Hepatocyte (in vitro differentiated cells): ENCODE results near the gene SH2D7. TPM values are rescaled to one million over a fixed set of nuclear protein-coding genes. Genes with fewer than 3 reads are reported as not detected.
A peak's percentile ranks its signal among the peaks of the same experiment; 100 is the strongest.

Source experiments
- DNase-seq: peaks from one replicate; pipeline ENCODE4 v3.0.0-alpha.2; 2016; ENCODE audit warnings: low spot score
- H2AFZ ChIP-seq: fragments of 200-600 bp; sonication (generic); 2 replicates; pipeline ENCODE4 v1.6.0; 2016; ENCODE audit warnings: antibody characterized with exemption, mild to moderate bottlenecking
- H3K27ac ChIP-seq: fragments of 200-600 bp; sonication (generic); 2 replicates; pipeline ENCODE4 v1.5.1; 2016; ENCODE audit warnings: mild to moderate bottlenecking
- H3K27me3 ChIP-seq: fragments of 200-600 bp; sonication (generic); 2 replicates; pipeline ENCODE4 v1.6.1; 2016
- H3K36me3 ChIP-seq: fragments of 200-600 bp; sonication (generic); replicated peaks from 2 replicates; pipeline ENCODE4 v1.5.1; 2016; ENCODE audit warnings: low read depth; ENCODE audit not compliant: insufficient read depth
- H3K4me1 ChIP-seq: fragments of 200-600 bp; sonication (generic); 2 replicates; pipeline ENCODE4 v1.5.1; 2016; ENCODE audit warnings: mild to moderate bottlenecking, moderate library complexity; ENCODE audit not compliant: insufficient read depth
- H3K4me2 ChIP-seq: fragments of 200-600 bp; sonication (generic); 2 replicates; pipeline ENCODE4 v1.6.0; 2016
- H3K4me3 ChIP-seq: fragments of 200-600 bp; sonication (generic); 2 replicates; pipeline ENCODE4 v1.5.1; 2016; ENCODE audit warnings: mild to moderate bottlenecking
- H3K79me2 ChIP-seq: fragments of 200-600 bp; sonication (generic); 2 replicates; pipeline ENCODE4 v1.6.0; 2017; ENCODE audit warnings: mild to moderate bottlenecking
- H3K9me2 ChIP-seq: fragments of 200-600 bp; sonication (generic); replicated peaks from 2 replicates; pipeline ENCODE4 v1.6.0; 2017; ENCODE audit warnings: mild to moderate bottlenecking; ENCODE audit not compliant: insufficient read depth
- H3K9me3 ChIP-seq: fragments of 200-600 bp; sonication (generic); 2 replicates; pipeline ENCODE4 v1.5.1; 2016; ENCODE audit warnings: low read depth, mild to moderate bottlenecking
- H4K20me1 ChIP-seq: fragments of 200-600 bp; sonication (generic); 2 replicates; pipeline ENCODE4 v1.6.0; 2016; ENCODE audit warnings: mild to moderate bottlenecking; ENCODE audit not compliant: insufficient read depth, poor library complexity, severe bottlenecking
- EZH2 ChIP-seq: fragments of 200-600 bp; sonication (generic); IDR thresholded peaks from 2 replicates; pipeline ENCODE4 v1.6.1; 2016; ENCODE audit warnings: antibody characterized with exemption, mild to moderate bottlenecking, borderline replicate concordance
- EZH2phosphoT487 ChIP-seq: fragments of 200-600 bp; sonication (generic); IDR thresholded peaks from one replicate; pipeline ENCODE4 v1.6.1; 2018; ENCODE audit warnings: antibody characterized with exemption, mild to moderate bottlenecking, low read depth, moderate library complexity; ENCODE audit not compliant: unreplicated experiment, severe bottlenecking
- WGBS: methylation state at CpG from one replicate; pipeline ENCODE4 v1.1.6; 2016; ENCODE audit warnings: low lambda C conversion rate; ENCODE audit errors: missing lambda C conversion rate; 5-methylcytosine and 5-hydroxymethylcytosine counted together
- polyA plus RNA-seq: library from polyadenylated mRNA; unstranded; fragments of >200 nt; fragmentation: Nextera tagmentation; extraction: Ambion mirVana; gene quantifications from 2 replicates; pipeline ENCODE4 v1.2.1, GENCODE V29; 2016
- total RNA-seq: library from RNA; depleted of rRNA; stranded (reverse); fragments of >200 nt; gene quantifications from 2 replicates; pipeline ENCODE4 v1.2.3, GENCODE V29; 2014
- TF ChIP-seq, protein P1 (sequence below): fragments of 200-600 bp; sonication (generic); IDR thresholded peaks from 2 replicates; pipeline ENCODE4 v1.5.1; 2016; ENCODE audit warnings: antibody characterized with exemption, mild to moderate bottlenecking; ENCODE audit not compliant: poor library complexity

The SH2D7 gene
- total and polyA plus RNA-seq, 2 experiments from 2014 or later, result 0.22 TPM; not detected in 1

DNA sequence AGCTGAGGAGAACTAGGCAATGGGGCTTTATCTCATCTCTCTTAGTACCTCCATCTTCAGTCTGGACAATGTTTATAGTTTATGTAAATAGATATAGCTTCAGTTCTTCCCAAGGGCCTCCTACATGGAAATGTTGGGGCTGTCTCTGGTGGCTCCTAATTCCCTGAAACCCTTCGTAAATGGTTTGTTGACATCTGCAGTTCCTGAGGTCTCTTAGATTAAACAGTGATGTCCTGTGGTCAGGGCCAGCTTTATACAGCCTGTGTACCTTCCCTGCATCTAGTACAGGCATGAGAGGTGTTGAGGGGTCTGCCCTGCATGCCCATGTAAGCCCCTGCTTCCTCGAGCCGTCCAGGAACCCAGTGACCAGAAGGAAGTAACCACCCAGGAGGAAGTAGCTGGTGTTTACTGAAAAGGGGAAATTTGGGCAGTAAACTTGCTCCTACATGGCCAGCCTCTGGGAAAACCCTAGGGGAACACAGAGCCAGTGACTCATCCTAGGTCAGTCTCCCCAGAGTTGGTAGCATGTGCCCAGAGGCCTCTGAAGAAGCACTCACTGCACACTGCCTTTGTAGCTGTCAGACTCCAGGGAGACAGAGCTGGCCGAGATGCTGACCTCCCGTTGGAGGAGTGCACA lies 10.1 kb upstream of the SH2D7 start:
- H3K9me3 ChIP-seq, result no peaks in the 10 kb centered on the region
- 50% methylated on average over 5 of the region's 5 CpGs for WGBS
- no peak overlapping the region for H3K4me2 ChIP-seq
- H4K20me1 ChIP-seq, result no peaks in the 10 kb centered on the region
- peaks cover 21% of the 10 kb centered on the region for H3K4me1 ChIP-seq
- no peaks in the 10 kb centered on the region for H3K36me3 ChIP-seq
- H3K4me3 ChIP-seq, result no peak overlapping the region
- H3K27ac ChIP-seq, result peak overlapping the region; percentile 60
- H3K9me2 ChIP-seq, result no peaks in the 10 kb centered on the region
- TF ChIP-seq EZH2 (no peak), EZH2phosphoT487 (no peak)
- TF ChIP-seq, protein P1, sequence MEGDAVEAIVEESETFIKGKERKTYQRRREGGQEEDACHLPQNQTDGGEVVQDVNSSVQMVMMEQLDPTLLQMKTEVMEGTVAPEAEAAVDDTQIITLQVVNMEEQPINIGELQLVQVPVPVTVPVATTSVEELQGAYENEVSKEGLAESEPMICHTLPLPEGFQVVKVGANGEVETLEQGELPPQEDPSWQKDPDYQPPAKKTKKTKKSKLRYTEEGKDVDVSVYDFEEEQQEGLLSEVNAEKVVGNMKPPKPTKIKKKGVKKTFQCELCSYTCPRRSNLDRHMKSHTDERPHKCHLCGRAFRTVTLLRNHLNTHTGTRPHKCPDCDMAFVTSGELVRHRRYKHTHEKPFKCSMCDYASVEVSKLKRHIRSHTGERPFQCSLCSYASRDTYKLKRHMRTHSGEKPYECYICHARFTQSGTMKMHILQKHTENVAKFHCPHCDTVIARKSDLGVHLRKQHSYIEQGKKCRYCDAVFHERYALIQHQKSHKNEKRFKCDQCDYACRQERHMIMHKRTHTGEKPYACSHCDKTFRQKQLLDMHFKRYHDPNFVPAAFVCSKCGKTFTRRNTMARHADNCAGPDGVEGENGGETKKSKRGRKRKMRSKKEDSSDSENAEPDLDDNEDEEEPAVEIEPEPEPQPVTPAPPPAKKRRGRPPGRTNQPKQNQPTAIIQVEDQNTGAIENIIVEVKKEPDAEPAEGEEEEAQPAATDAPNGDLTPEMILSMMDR, result no peak
- DNase-seq, result no peak
- H3K79me2 ChIP-seq, result peaks cover under 1% of the 10 kb centered on the region
- H2AFZ ChIP-seq, result no peak overlapping the region
- no peaks in the 10 kb centered on the region for H3K27me3 ChIP-seq

DNA sequence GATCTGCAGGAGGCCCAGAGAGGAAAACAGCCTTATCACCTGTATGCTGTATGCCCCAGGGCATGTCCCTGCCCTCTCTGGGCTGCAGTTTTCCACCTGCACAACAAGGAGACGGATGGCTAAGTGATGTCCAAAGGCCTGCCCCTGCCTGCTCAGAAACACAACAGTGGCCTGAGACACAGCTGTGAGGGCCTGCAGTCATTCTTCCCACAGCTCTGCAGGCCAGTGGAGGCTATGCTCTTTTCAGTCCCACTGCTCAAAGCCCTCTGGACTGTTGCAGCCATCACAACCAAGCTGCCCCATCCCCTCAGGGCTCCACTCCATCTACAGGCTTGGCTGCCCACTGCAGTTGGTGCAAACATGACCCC lies 9.6 kb upstream of the SH2D7 start:
- Histone ChIP-seq H3K4me1 (peaks cover 21% of the 10 kb centered on the region), H3K36me3 (no peaks in the 10 kb centered on the region), H4K20me1 (no peaks in the 10 kb centered on the region), H3K4me3 (no peak overlapping the region), H3K4me2 (no peak overlapping the region), H3K27ac (peak overlapping the region; percentile 20), H3K9me3 (no peaks in the 10 kb centered on the region), H3K79me2 (no peaks in the 10 kb centered on the region), H2AFZ (no peak overlapping the region), H3K27me3 (no peaks in the 10 kb centered on the region), H3K9me2 (no peaks in the 10 kb centered on the region)
- WGBS, result 92% methylated on average over 1 of the region's 1 CpG
- no peak for TF ChIP-seq EZH2phosphoT487
- TF ChIP-seq, protein P1, result no peak
- TF ChIP-seq EZH2, result no peak
- DNase-seq, result no peak

DNA sequence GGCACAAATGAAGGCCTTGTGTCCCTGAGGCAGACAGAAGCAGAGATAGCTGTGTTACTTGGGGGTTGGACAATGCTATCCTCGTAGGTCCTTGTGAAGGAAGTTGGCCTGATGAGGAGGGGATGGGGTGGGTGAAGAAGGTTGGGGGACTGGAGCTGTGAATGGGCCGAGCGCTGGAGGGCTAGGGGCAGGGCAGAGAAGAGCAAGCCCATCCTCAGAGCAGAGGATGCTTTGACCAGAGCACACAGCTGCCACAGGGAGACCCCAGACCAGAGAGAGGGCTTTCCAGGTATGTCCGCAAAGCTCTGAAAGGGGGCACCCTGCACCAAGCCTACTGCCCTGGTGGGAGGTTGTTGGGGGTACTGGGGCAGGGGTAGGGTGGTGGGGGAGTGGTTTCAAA lies 9.2 kb upstream of the SH2D7 start:
- no peaks in the 10 kb centered on the region for H3K36me3 ChIP-seq
- no peaks in the 10 kb centered on the region for H3K79me2 ChIP-seq
- no peak overlapping the region for H3K27ac ChIP-seq

More for the DNA sequence above, 9.2 kb upstream of the SH2D7 start:
- Histone ChIP-seq H3K4me2 (no peak overlapping the region), H3K4me3 (no peak overlapping the region), H3K4me1 (peaks cover 21% of the 10 kb centered on the region), H4K20me1 (no peaks in the 10 kb centered on the region), H2AFZ (no peak overlapping the region), H3K9me2 (no peaks in the 10 kb centered on the region), H3K9me3 (no peaks in the 10 kb centered on the region), H3K27me3 (no peaks in the 10 kb centered on the region)
- TF ChIP-seq EZH2phosphoT487 (no peak), EZH2 (no peak)
- TF ChIP-seq, protein P1, result no peak
- WGBS, result 96% methylated on average over 4 of the region's 4 CpGs
- DNase-seq, result no peak
